HEK293 (cell line): ENCODE results near the gene RCOR3.

Experiments used
- BCL11A ChIP-seq: fragments of 450-650 bp; formaldehyde crosslinking; IDR thresholded peaks from 2 replicates; pipeline ENCODE4 v1.5.1; 2016; ENCODE audit warnings: low read depth, missing biosample characterization, missing genetic modification characterization
- CTCF ChIP-seq: fragments of 450-650 bp; formaldehyde crosslinking; IDR thresholded peaks from 2 replicates; pipeline ENCODE4 v1.5.1; 2016; ENCODE audit warnings: missing biosample characterization, missing genetic modification characterization
- MEIS1 ChIP-seq: sonication (generic); formaldehyde crosslinking; IDR thresholded peaks from 2 replicates; pipeline ENCODE4 v1.8.1; 2022; ENCODE audit warnings: missing genetic modification reagents, mild to moderate bottlenecking, borderline replicate concordance
- YY1 ChIP-seq: fragments of 450-650 bp; formaldehyde crosslinking; IDR thresholded peaks from 2 replicates; pipeline ENCODE4 v1.5.1; 2018; ENCODE audit warnings: missing biosample characterization, missing genetic modification characterization
- ZBTB26 ChIP-seq: fragments of 450-650 bp; formaldehyde crosslinking; optimal IDR thresholded peaks from 2 replicates; pipeline ENCODE3; 2016; ENCODE audit warnings: missing biosample characterization, mild to moderate bottlenecking, missing genetic modification characterization
- ZBTB49 ChIP-seq: fragments of 450-650 bp; formaldehyde crosslinking; IDR thresholded peaks from 2 replicates; pipeline ENCODE4 v1.5.1; 2016; ENCODE audit warnings: missing biosample characterization, missing genetic modification characterization, low read depth
- ZNF184 ChIP-seq: fragments of 450-650 bp; IDR thresholded peaks from 2 replicates; pipeline ENCODE4 v1.5.1; 2018; ENCODE audit warnings: missing biosample characterization, mild to moderate bottlenecking, missing genetic modification characterization
- ZNF2 ChIP-seq: fragments of 450-650 bp; formaldehyde crosslinking; IDR thresholded peaks from 2 replicates; pipeline ENCODE4 v1.5.1; 2016; ENCODE audit warnings: missing biosample characterization, missing genetic modification characterization
- ZNF274 ChIP-seq, 2 experiments: fragments of 200-500 bp in 1 of 2; fragments of 450-650 bp in 1 of 2; sonication (Bioruptor generic) in 1 of 2; formaldehyde crosslinking in 1 of 2; IDR thresholded peaks; 2 replicates each; pipeline versions ENCODE4 v1.5.1 to v1.6.1; 2014 to 2016; ENCODE audit warnings: borderline replicate concordance in 1 of 2, inconsistent platforms in 1 of 2, low read length in 1 of 2, missing biosample characterization in 1 of 2, missing genetic modification characterization in 1 of 2
- ZNF37A ChIP-seq: fragments of 450-650 bp; IDR thresholded peaks from 2 replicates; pipeline ENCODE4 v1.5.1; 2018; ENCODE audit warnings: missing biosample characterization, missing genetic modification characterization
- ZNF530 ChIP-seq: fragments of 450-650 bp; formaldehyde crosslinking; IDR thresholded peaks from 2 replicates; pipeline ENCODE4 v1.5.1; 2016; ENCODE audit warnings: low read depth, missing biosample characterization, missing genetic modification characterization
- ZNF561 ChIP-seq: fragments of 450-650 bp; IDR thresholded peaks from 2 replicates; pipeline ENCODE4 v1.5.1; 2018; ENCODE audit warnings: missing biosample characterization, missing genetic modification characterization, borderline replicate concordance
- ZNF792 ChIP-seq: fragments of 450-650 bp; formaldehyde crosslinking; IDR thresholded peaks from 2 replicates; pipeline ENCODE4 v1.5.1; 2016; ENCODE audit warnings: missing biosample characterization, missing genetic modification characterization

GRCh38 chr1:211261229-211261628 is 2.1 kb downstream of the RCOR3 start:
- no peak for TF ChIP-seq ZNF792 (tag by site-specific recombination)
- TF ChIP-seq ZNF2 (tag by site-specific recombination) = no peak
- no peak for TF ChIP-seq CTCF (tag by site-specific recombination)
- no peak for TF ChIP-seq ZNF530 (tag by site-specific recombination)
- TF ChIP-seq ZNF184 = no peak
- no peak for TF ChIP-seq ZNF37A (tag by site-specific recombination)
- no peak for TF ChIP-seq MEIS1
- no peak for TF ChIP-seq BCL11A (tag by site-specific recombination)
- TF ChIP-seq ZNF561 (tag by site-specific recombination) = no peak
- no peak for TF ChIP-seq ZBTB49 (tag by site-specific recombination)
- TF ChIP-seq YY1 (tag by site-specific recombination) = no peak
- no peak for TF ChIP-seq ZNF274 (IDR thresholded peaks at IDR 0.05; ENCODE audit: low read length)
- TF ChIP-seq ZNF274 (tag by site-specific recombination; IDR thresholded peaks at IDR 0.05; ENCODE audit: borderline replicate concordance) = no peak
- no peak for TF ChIP-seq ZBTB26
